Activated T-helper 1 cell treated with Interleukin-2 at 50 U/mL for 16 hours (primary cell): ENCODE measurements around the gene ANKS1B.
"Not testable (repeated sequence)": the region's sequence is repeated elsewhere in the genome, so short reads cannot be mapped to it uniquely, and the experiment has no call there.

Source experiments
- DNase-seq: peaks from one replicate; pipeline ENCODE4 v3.0.0-alpha.2; 2020; ENCODE audit warnings: low read depth

Gene ANKS1B

GRCh38 chr12:99265648-99266047 is 719.1 kb downstream of the ANKS1B start:
- DNase-seq = no peak

- DNase-seq = no peak
Observed at GRCh38 chr12:99261256-99261655, 723.5 kb downstream of the ANKS1B start.

- DNase-seq = no peak
Observed at GRCh38 chr12:99260456-99260996, 724.2 kb downstream of the ANKS1B start.

- DNase-seq = no peak
Observed at GRCh38 chr12:99259040-99259934, 725.4 kb downstream of the ANKS1B start.

GRCh38 chr12:99257672-99258071 is 727.1 kb downstream of the ANKS1B start:
- no peak for DNase-seq

- no peak for DNase-seq
Observed at GRCh38 chr12:99253068-99253467, 731.7 kb downstream of the ANKS1B start.

GRCh38 chr12:99250091-99250490 is 734.6 kb downstream of the ANKS1B start:
- no peak for DNase-seq

- no peak for DNase-seq
Observed at GRCh38 chr12:99249543-99249942, 735.2 kb downstream of the ANKS1B start.

GRCh38 chr12:99237907-99238538 is 746.7 kb downstream of the ANKS1B start:
- DNase-seq = not testable (repeated sequence)

GRCh38 chr12:99235381-99235780 is 749.4 kb downstream of the ANKS1B start:
- DNase-seq = no peak

- no peak for DNase-seq
Observed at GRCh38 chr12:99234702-99235101, 750.0 kb downstream of the ANKS1B start.

- no peak for DNase-seq
Observed at GRCh38 chr12:99232324-99232723, 752.4 kb downstream of the ANKS1B start.

GRCh38 chr12:99231031-99231430 is 753.7 kb downstream of the ANKS1B start:
- no peak for DNase-seq

- DNase-seq = no peak
Observed at GRCh38 chr12:99224237-99224636, 760.5 kb downstream of the ANKS1B start.

- no peak for DNase-seq
Observed at GRCh38 chr12:99223579-99223978, 761.2 kb downstream of the ANKS1B start.

- DNase-seq = no peak
Observed at GRCh38 chr12:99213047-99213446, 771.7 kb downstream of the ANKS1B start.

- no peak for DNase-seq
Observed at GRCh38 chr12:99212275-99212674, 772.5 kb downstream of the ANKS1B start.

- no peak for DNase-seq
Observed at GRCh38 chr12:99205111-99205510, 779.6 kb downstream of the ANKS1B start.

GRCh38 chr12:99201906-99202645 is 782.7 kb downstream of the ANKS1B start:
- DNase-seq = no peak

GRCh38 chr12:99200711-99201384 is 783.9 kb downstream of the ANKS1B start:
- DNase-seq = no peak

- DNase-seq = no peak
Observed at GRCh38 chr12:99195474-99195873, 789.3 kb downstream of the ANKS1B start.

GRCh38 chr12:99192489-99192888 is 792.2 kb downstream of the ANKS1B start:
- DNase-seq = no peak
